AG09319 (cell line): ENCODE measurements around the gene PADI3.

Experiments
- DNase-seq: peaks from one replicate; pipeline ENCODE4 v3.0.0-alpha.2; 2010; ENCODE audit warnings: low read depth; ENCODE audit errors: extremely low read depth
- CTCF ChIP-seq: IDR thresholded peaks from 2 replicates; pipeline ENCODE4 v1.5.1; 2011; ENCODE audit warnings: low read depth, mild to moderate bottlenecking, inconsistent platforms, low read length, moderate library complexity

PADI3 gene

GRCh38 chr1:17224434-17224833 is 24.5 kb upstream of the PADI3 start:
- TF ChIP-seq CTCF, result no peak
- DNase-seq, result no peak

GRCh38 chr1:17225140-17225539 is 23.8 kb upstream of the PADI3 start:
- no peak for TF ChIP-seq CTCF
- no peak for DNase-seq

GRCh38 chr1:17227358-17227915 is 21.5 kb upstream of the PADI3 start:
- no peak for DNase-seq
- no peak for TF ChIP-seq CTCF

GRCh38 chr1:17228619-17229018 is 20.3 kb upstream of the PADI3 start:
- DNase-seq, result no peak

GRCh38 chr1:17229379-17229778 is 19.5 kb upstream of the PADI3 start:
- TF ChIP-seq CTCF, result no peak
- no peak for DNase-seq

More at GRCh38 chr1:17228619-17229018, 20.3 kb upstream of the PADI3 start:
- no peak for TF ChIP-seq CTCF

- TF ChIP-seq CTCF, result no peak
- no peak for DNase-seq
Observed at GRCh38 chr1:17230106-17230505, 18.8 kb upstream of the PADI3 start.

- no peak for DNase-seq
- no peak for TF ChIP-seq CTCF
Observed at GRCh38 chr1:17230671-17231310, 18.1 kb upstream of the PADI3 start.
